Right atrium auricular region (tissue), 2 donors: ENCODE measurements around the gene EXT2. TPM values are rescaled to one million over a fixed set of nuclear protein-coding genes. Genes with fewer than 3 reads are reported as not detected.

Experiments
- DNase-seq: peaks from one replicate; pipeline ENCODE4 v3.0.0-alpha.2; 2019; ENCODE audit warnings: low spot score
- H3K27ac ChIP-seq, 2 donors: fragments of 200-600 bp; sonication (generic); 1 replicate in 1 of 2; 2 replicates in 1 of 2; pipeline ENCODE4 v1.5.1; 2016 to 2019
- H3K27me3 ChIP-seq, 2 donors: fragments of 200-600 bp; sonication (generic); one replicate each; pipeline versions ENCODE4 v1.5.1 to v1.6.0; 2017 to 2019
- H3K36me3 ChIP-seq: fragments of 200-600 bp; sonication (generic); one replicate; pipeline ENCODE4 v1.5.1; 2016
- H3K4me1 ChIP-seq, 2 donors: fragments of 200-600 bp; sonication (generic); one replicate each; pipeline versions ENCODE4 v1.5.1 to v1.6.0; 2017 to 2019
- H3K4me3 ChIP-seq, 2 donors: fragments of 200-600 bp; sonication (generic); 1 replicate in 1 of 2; 2 replicates in 1 of 2; pipeline ENCODE4 v1.5.1; 2017 to 2019; ENCODE audit warnings: mild to moderate bottlenecking in 1 of 2, moderate library complexity in 1 of 2
- H3K9me3 ChIP-seq, 2 donors: fragments of 200-600 bp; sonication (generic); one replicate each; pipeline ENCODE4 v1.5.1; 2019
- total RNA-seq, 2 donors: library from RNA; depleted of rRNA; stranded (reverse); fragments of >200 nt; gene quantifications; one replicate each; pipeline ENCODE4 v1.1.0, GENCODE V29; 2016
- TF ChIP-seq, protein P1 (sequence below), 2 donors: fragments of 200-600 bp; sonication (generic); IDR thresholded peaks; one replicate each; pipeline ENCODE4 v1.5.1; 2019; ENCODE audit warnings: antibody characterized with exemption in 2 of 2

Gene EXT2
- total RNA-seq, 2 donors from 2014 or later = 37.2 to 45.2 TPM

DNA sequence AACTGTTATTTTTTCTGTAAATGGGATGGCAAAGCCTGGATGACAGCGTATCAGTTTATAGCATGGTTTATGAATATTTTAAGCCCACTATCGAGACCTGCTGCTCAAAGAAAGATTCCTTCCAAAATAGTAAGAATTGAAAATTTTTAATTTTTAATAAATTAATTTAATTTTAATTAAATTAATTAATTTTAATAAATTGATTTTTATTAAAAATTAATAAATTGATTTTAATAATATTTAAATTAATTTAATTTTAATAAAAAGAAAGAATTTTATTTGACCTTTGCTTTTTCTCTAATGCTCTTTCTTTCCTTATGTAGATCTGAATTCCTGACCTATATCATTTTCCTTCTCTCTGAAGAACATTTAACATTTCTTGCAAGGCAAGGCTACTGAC, 62.9 kb downstream of the EXT2 start:
- Histone ChIP-seq H3K36me3 (no peaks in the 10 kb centered on the region), H3K9me3 (no peaks in the 10 kb centered on the region), H3K4me3 (no peak overlapping the region), H3K4me1 (no peaks in the 10 kb centered on the region), H3K27ac (no peak overlapping the region), H3K27me3 (no peaks in the 10 kb centered on the region)
- TF ChIP-seq, protein P1, sequence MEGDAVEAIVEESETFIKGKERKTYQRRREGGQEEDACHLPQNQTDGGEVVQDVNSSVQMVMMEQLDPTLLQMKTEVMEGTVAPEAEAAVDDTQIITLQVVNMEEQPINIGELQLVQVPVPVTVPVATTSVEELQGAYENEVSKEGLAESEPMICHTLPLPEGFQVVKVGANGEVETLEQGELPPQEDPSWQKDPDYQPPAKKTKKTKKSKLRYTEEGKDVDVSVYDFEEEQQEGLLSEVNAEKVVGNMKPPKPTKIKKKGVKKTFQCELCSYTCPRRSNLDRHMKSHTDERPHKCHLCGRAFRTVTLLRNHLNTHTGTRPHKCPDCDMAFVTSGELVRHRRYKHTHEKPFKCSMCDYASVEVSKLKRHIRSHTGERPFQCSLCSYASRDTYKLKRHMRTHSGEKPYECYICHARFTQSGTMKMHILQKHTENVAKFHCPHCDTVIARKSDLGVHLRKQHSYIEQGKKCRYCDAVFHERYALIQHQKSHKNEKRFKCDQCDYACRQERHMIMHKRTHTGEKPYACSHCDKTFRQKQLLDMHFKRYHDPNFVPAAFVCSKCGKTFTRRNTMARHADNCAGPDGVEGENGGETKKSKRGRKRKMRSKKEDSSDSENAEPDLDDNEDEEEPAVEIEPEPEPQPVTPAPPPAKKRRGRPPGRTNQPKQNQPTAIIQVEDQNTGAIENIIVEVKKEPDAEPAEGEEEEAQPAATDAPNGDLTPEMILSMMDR (IDR thresholded peaks at IDR 0.05) = no peak
- no peak for DNase-seq

DNA sequence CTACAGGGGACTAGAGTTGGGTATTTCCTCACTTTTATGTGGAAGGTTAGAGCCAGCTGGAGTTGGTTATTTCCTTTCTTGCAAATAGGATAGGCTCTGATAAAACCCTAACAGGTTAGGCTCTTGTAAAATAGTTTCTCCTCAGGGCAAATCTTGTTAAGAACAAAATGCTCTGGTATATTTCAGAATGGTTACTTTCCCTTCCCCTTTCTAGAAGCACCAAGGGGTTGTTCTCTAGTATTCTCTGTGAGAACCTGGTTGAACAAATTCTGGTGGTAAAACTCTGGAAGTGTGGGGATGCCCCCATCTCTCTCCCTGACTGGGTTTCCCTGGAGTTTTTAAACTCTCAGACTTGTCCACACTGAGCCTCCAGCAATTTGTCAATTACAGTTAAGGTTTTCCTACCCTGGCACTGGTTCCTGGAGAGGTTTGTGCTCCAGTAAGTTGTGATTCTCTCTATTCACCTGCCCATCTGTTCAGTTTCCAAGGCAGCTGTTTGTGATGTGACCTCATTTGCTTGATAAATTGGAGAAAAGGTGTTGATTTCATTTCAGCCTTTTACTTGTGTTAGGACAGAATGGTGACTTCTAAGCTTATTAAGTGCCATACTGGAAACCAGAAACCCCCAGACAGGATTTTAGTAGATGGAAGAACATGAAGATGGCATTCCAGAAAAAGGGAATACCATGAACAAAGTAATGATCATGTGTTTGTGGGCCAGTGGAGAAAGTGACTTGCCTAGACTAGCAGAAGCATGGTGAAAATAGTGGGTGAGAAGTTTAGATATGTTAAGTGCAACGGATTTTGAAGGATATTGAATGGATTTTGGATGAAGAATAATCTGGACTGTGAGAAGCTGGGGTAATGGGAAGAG, 64.6 kb downstream of the EXT2 start:
- Histone ChIP-seq H3K27ac (no peak overlapping the region), H3K36me3 (no peaks in the 10 kb centered on the region), H3K27me3 (no peaks in the 10 kb centered on the region), H3K4me1 (no peaks in the 10 kb centered on the region), H3K4me3 (no peak overlapping the region), H3K9me3 (no peaks in the 10 kb centered on the region)
- no peak for DNase-seq
- TF ChIP-seq, protein P1 (IDR thresholded peaks at IDR 0.05) = no peak

GRCh38 chr11:44162004-44162403, 66.5 kb downstream of the EXT2 start:
- DNase-seq = no peak
- no peak overlapping the region for H3K4me3 ChIP-seq
- H3K27me3 ChIP-seq = no peaks in the 10 kb centered on the region
- TF ChIP-seq, protein P1 (IDR thresholded peaks at IDR 0.05) = no peak
- no peaks in the 10 kb centered on the region for H3K4me1 ChIP-seq
- no peaks in the 10 kb centered on the region for H3K36me3 ChIP-seq
- no peaks in the 10 kb centered on the region for H3K9me3 ChIP-seq
- no peak overlapping the region for H3K27ac ChIP-seq

DNA sequence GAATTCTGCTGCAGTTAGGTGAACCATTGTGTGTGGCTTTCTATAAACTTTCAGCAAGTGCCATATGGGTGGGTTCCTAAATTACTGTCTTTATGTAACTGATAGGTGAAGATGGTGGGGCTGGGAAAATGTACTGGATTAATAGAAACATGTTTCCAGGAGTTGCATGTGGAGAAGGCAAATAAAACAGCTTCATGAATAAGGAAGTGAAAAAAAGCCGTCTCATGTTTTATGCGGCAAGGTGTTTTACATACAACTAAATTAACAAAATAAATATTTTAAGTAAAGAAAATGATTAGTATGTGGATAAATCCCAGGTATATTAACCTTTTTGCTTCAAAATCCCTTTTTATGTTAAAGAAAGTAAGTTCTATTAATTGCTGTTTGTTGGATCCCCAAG, 67.2 kb downstream of the EXT2 start:
- Histone ChIP-seq H3K9me3 (no peaks in the 10 kb centered on the region), H3K4me1 (no peaks in the 10 kb centered on the region), H3K27ac (no peak overlapping the region), H3K4me3 (no peak overlapping the region), H3K36me3 (no peaks in the 10 kb centered on the region), H3K27me3 (no peaks in the 10 kb centered on the region)
- TF ChIP-seq, protein P1 (IDR thresholded peaks at IDR 0.05) = no peak
- DNase-seq = no peak

DNA sequence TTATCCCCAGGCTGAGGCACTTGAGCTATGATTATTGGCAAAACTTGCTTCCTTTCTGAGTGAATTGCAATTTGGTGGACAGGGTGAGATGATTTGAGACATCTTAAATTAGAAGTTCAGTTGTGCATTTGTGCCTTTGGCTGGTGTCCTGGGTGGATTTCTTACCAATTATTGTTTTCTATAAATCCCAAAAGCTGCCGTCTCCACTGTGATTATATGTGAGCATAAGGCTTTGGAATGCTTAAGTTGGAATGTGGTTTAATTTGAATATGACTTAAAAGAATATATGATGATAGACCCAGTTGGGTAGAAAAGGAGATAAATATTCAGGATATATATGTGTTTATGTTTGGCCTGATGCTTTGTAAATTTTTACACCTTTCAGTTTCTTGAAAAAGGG, 70.0 kb downstream of the EXT2 start:
- no peaks in the 10 kb centered on the region for H3K4me1 ChIP-seq
- no peak overlapping the region for H3K4me3 ChIP-seq
- H3K27ac ChIP-seq = no peak overlapping the region
- no peak for DNase-seq
- no peaks in the 10 kb centered on the region for H3K27me3 ChIP-seq
- H3K9me3 ChIP-seq = no peaks in the 10 kb centered on the region
- H3K36me3 ChIP-seq = no peaks in the 10 kb centered on the region
- TF ChIP-seq, protein P1 (IDR thresholded peaks at IDR 0.05) = no peak

- Histone ChIP-seq H3K4me3 (no peak overlapping the region), H3K36me3 (peaks cover 2% of the 10 kb centered on the region), H3K27me3 (no peaks in the 10 kb centered on the region), H3K27ac (no peak overlapping the region), H3K4me1 (no peaks in the 10 kb centered on the region), H3K9me3 (no peaks in the 10 kb centered on the region)
- TF ChIP-seq, protein P1 (IDR thresholded peaks at IDR 0.05) = no peak
- DNase-seq = no peak
These were observed 71.6 kb downstream of the EXT2 start for GRCh38 chr11:44167046-44167445.
